Fibroblast of pulmonary artery (primary cell): ENCODE data around the gene TMEM207.

Source experiments
- DNase-seq: peaks from one replicate; pipeline ENCODE4 v3.0.0-alpha.2; 2010; ENCODE audit warnings: low read depth
- H3K4me3 ChIP-seq: replicated peaks from 2 replicates; pipeline ENCODE4 v1.5.1; 2011; ENCODE audit warnings: low read depth, mild to moderate bottlenecking, control low read depth, low read length, moderate library complexity
- CTCF ChIP-seq: IDR thresholded peaks from 2 replicates; pipeline ENCODE4 v1.5.1; 2011; ENCODE audit warnings: mild to moderate bottlenecking, control low read depth, low read length, inconsistent platforms; ENCODE audit errors: missing control alignments

The TMEM207 gene

DNA sequence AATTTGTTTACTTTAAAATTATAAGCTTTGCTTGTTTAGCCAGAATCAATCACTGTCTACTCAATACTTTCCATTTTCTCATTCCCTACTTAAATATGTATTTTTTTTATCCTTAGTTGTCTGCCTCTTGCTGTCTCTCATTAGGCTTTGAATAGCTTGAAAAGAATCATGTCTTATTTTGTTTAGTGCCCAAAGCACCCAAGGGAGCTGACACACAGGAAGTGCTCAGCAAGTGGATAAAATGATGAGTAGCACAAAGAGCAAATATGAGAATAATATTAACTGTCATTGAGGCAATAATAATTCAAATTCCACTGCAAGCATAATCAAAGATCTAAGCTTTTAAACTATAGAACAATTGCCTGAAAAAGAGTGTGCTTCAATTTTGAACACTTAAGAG, 45.2 kb upstream of the TMEM207 start:
- no peak for TF ChIP-seq CTCF
- DNase-seq = no peak
- H3K4me3 ChIP-seq = no peak overlapping the region

DNA sequence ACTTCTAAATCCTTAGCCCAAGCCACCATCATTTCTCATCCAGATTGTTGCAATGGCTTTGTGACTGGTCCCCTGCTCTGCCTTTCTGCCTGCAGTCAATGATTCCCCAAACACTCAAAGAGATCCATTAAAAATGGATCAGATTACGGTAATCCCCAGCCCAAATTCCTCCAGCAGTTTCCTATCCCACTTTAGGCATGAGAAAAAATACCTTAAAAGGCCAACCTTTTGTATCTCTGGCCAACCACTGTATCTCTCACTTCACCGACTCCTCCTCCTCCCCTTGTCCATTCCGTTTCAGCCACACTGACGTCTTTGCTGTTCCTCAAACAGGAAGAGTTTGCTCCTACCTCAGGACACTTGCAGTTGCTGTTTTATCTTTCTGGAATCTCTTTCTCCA, 43.3 kb upstream of the TMEM207 start:
- DNase-seq = no peak
- TF ChIP-seq CTCF = no peak

DNA sequence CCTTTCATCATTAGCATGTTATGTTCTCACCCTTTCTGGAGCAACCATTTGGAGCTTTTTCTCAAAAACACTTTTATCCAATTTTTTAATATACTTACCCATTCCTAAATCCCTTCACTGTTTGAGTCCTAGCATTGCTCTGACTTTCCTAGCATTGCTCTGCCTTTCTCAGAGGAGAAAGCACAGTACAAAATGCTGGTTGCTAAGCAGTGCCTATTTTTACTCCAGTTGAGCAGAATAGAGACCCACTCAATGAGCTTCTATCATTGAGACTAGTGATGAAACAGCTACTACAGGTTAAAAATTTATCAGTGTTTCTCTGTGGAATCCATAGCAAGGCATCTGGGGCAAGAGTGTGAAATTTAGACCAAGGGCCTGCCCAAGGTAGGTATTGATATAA, 42.4 kb upstream of the TMEM207 start:
- H3K4me3 ChIP-seq = no peak overlapping the region
- TF ChIP-seq CTCF = no peak
- no peak for DNase-seq

More for the DNA sequence above, 43.3 kb upstream of the TMEM207 start:
- no peak overlapping the region for H3K4me3 ChIP-seq

DNA sequence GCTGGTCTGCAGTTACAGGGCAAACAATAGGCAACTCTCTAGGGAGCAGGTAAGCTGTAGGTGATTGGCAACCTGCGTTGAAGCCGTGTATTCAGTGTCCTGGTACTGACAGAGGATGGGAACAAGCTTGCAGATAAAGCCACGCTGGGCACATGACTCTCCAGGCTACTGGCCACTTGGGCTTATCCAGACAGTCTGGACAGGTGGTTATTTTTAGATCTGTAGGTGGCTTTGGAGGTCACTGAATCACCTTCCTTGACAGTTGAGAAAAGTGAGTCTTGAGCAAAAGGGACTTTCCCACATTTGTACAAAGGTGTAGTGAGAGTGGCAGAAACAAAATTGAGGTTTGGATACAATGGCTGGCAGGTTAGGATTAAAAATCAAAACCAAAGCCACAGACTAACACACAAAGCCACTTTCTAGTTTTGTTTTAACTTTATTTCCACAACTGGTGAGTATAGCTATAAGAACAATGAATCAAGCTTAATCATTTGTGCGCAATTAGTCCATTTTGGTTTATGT, 41.9 kb upstream of the TMEM207 start:
- no peak for TF ChIP-seq CTCF
- no peak overlapping the region for H3K4me3 ChIP-seq
- no peak for DNase-seq

GRCh38 chr3:190486908-190487607, 37.4 kb upstream of the TMEM207 start:
- H3K4me3 ChIP-seq = no peak overlapping the region
- no peak for DNase-seq
- TF ChIP-seq CTCF = no peak

GRCh38 chr3:190486533-190486864, 36.8 kb upstream of the TMEM207 start:
- H3K4me3 ChIP-seq = no peak overlapping the region
- TF ChIP-seq CTCF = no peak
- DNase-seq = no peak
